ENCODE data around the gene POLE.
"Not testable (repeated sequence)": the region's sequence is repeated elsewhere in the genome, so short reads cannot be mapped to it uniquely, and the experiment has no call there.

Gene POLE

GRCh38 chr12:132719141-132719953 is 32.2 kb upstream of the POLE start:
- no peak for DNase-seq (ENCODE audit: low read depth)

DNA sequence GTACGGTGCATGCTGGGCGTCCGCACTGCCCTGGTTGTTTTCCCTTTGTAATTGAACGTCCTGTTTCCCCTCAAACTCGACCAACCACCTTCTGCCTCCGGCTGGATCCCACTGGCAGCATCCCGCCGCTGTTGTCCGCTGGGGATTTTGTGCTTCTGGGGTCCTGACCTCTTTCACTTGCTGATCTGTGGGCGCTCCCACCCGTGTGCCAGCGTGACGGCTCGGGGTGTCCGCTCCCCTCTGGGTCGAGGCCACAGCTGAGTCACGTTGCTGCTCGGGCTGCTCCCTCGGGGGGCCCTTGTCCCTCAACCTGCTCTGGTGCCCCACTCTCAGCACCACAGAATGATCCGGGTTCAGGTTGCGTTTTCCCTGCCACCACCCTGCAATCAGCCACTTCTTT is 31.5 kb upstream of the POLE start:
- no peak for DNase-seq (ENCODE audit: low read depth)

DNA sequence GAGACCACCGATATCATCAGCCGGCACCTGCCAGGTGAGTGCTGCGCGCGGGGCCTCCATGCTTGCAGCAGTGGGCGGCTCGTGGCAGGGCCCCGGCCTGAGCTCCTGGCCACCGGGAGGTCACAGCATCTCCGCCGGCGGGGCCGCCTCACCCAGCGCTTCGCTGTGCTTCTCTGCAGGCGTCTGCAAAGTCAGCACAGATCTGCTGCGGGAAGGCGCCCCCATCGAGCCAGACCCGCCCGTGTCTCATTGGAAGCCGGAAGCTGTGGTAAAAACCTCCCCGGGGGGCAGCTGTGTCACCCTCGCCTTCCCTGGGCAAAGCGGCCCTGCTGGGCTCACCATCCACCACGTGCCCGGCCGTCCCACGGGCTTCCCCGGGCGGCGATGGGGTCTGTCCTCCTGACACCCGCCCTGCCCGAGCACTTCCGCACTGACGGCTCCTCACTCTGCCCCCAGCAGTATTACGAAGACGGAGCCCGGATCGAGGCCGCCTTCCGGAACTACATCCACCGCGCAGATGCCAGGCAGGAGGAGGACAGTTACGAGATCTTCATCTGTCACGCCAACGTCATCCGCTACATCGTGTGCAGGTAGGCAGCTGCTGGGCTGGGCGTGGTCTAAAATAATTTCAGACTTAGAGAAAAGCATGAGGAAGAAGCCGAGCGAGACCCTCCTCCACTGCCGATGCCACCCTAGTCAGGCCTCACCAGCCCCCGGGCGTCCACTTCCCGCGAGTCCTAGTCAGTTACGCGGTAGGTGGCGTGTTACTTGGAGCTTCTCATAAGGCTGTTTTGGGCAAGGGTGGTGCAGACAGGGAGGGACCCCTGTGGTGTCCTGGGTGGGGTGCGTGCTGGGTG is 30.6 kb upstream of the POLE start:
- no peak for DNase-seq (ENCODE audit: low read depth)

- no peak for DNase-seq (ENCODE audit: low read depth)
Measured at GRCh38 chr12:132717011-132717410, 29.9 kb upstream of the POLE start.

- no peak for DNase-seq (ENCODE audit: low read depth)
Measured at GRCh38 chr12:132716356-132716755, 29.2 kb upstream of the POLE start.

DNA sequence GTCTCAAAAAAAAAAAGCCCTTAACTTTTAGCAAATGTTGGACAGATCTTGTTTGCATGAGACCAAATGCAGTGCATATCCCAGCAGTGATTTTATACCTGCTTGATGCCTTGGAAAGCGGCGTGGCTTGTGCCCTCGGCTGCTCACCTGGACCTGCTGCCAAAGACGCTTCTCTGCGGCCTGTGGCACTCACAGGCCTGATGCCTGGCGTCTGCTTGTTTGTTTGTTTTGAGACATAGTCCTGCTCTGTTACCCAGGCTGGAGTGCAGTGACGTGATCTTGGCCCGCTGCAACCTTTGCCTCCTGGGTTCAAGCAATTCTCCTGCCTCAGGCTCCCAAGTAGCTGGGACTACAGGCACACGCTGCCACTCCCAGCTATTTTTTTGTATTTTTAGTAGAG is 28.7 kb upstream of the POLE start:
- DNase-seq (ENCODE audit: low read depth), result no peak

DNA sequence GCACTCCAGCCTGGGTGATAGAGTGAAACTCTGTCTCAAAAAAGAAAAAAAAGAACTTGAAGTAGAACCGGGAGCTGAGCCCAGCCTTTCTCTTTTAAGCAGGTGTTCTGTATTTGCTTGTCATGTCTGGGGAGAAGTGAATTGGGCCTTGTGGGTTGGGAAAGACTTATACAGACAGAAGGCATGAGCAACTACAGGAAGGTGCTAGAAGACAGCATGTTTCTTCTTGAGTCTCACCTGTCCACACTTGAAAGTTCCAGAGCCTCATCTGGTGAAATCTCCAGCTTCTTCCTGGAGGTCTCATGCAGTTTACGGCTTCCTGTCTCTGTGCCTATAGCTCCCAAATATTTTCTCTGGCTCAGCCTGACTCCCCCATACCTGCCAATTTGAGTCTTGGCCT is 26.0 kb upstream of the POLE start:
- no peak for DNase-seq (ENCODE audit: low read depth)

DNA sequence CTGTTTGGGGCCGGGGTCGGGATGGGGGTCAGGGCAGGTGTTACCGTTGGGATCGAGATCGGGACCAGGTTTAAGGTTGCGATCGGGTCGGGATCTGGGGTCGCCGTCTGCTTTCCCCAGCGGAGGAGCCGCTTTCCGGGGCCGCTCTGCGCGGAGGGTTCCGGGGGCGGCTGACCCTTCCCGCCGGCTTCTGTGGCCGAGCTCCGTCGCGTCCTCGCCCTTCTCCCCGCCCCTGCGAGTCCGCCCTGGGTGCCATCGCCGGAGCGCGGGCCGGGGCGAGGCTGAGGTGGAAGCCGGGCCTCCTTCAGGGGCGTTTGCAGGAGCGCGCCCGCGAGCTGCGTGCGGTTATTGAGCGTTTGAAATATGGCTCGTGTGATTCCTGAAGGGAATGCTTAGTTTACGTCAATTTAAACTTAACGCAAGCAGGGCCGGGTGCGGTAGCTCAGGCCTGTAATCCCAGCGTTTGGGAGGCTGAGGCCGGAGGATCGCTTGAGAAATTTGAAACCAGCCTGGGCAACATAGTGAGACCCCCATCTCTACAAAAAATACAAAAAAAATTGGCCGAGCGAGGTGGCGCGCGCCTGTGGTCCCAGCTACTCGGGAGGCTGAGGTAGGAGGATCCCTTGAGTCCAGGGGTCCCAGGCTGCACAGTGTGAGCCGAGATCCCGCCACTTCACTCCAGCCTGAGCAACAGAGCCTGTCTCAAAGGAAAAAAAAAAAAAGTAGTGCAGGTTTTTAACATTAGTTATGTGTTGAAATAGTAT is 24.1 kb upstream of the POLE start:
- no peak for DNase-seq (ENCODE audit: low read depth)

- peak; percentile 61 for DNase-seq (ENCODE audit: low read depth)
Measured at GRCh38 chr12:132710405-132711079, 23.4 kb upstream of the POLE start, which contains the start of gene PGAM5. Gene PGAM5, plus strand, starts transcription at chr12:132710842. Its CDS starts 35 bp downstream, at chr12:132710877.

- no peak for DNase-seq (ENCODE audit: low read depth)
Measured at GRCh38 chr12:132710043-132710404, 22.9 kb upstream of the POLE start.

GRCh38 chr12:132708150-132708549 is 21.0 kb upstream of the POLE start:
- no peak for DNase-seq (ENCODE audit: low read depth)

GRCh38 chr12:132707241-132707640 is 20.1 kb upstream of the POLE start:
- no peak for DNase-seq (ENCODE audit: low read depth)

- no peak for DNase-seq (ENCODE audit: low read depth)
Measured at GRCh38 chr12:132703641-132704040, 16.5 kb upstream of the POLE start.

DNA sequence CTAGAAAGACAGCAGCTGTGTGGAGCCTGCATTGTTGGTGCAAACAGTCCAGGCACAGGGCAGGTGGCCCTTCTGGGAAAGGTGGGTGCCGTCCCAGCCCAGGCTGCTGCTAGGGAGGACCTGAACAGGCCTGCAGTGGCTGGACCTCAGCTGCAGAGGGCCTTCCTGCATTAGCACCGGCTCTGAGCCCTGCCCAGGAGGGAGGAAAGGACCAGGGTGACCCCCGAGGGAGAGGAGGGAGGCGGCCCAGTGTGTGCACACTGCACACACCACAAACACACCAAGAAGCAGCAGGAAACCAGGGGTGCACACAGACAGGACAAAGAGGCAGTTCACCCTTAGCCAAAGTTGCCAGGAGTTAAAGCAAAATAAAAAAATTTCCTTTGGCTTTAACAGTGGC is 15.5 kb upstream of the POLE start:
- no peak for DNase-seq (ENCODE audit: low read depth)

GRCh38 chr12:132700212-132700822 is 13.2 kb upstream of the POLE start:
- DNase-seq (ENCODE audit: low read depth), result no peak

DNA sequence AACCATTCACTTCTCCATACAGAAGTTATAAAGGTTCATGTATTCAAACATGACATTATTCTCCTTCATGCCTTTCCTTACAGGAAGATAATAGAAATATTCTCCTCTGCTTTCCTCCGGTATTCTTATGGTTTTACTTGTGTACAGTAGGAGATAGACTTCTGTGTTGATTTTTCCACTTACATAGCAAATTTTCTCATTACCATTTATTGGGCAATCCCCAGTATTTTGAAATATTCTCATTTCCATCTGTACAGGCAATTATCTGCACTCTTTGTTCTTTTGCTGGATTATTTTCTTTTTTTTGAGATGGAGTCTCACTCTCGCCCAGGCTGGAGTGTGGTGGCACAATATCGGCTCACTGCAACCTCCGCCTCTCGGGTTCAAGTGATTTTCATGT is 11.2 kb upstream of the POLE start:
- no peak for DNase-seq (ENCODE audit: low read depth)

GRCh38 chr12:132695431-132695830 is 8.3 kb upstream of the POLE start:
- no peak for DNase-seq (ENCODE audit: low read depth)

GRCh38 chr12:132694888-132695287 is 7.7 kb upstream of the POLE start:
- DNase-seq (ENCODE audit: low read depth), result not testable (repeated sequence)

DNA sequence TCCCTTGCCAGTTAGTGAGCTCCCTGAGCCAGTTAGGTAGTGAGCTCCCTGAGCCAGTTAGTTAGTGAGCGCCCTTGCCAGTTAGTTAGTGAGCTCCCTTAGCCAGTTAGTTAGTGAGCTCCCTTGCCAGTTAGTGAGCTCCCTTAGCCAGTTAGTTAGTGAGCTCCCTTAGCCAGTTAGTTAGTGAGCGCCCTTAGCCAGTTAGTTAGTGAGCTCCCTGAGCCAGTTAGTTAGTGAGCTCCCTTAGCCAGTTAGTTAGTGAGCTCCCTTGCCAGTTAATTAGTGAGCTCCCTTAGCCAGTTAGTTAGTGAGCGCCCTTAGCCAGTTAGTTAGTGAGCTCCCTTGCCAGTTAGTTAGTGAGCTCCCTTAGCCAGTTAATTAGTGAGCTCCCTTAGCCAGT is 4.9 kb upstream of the POLE start:
- DNase-seq (ENCODE audit: low read depth), result not testable (repeated sequence)

DNA sequence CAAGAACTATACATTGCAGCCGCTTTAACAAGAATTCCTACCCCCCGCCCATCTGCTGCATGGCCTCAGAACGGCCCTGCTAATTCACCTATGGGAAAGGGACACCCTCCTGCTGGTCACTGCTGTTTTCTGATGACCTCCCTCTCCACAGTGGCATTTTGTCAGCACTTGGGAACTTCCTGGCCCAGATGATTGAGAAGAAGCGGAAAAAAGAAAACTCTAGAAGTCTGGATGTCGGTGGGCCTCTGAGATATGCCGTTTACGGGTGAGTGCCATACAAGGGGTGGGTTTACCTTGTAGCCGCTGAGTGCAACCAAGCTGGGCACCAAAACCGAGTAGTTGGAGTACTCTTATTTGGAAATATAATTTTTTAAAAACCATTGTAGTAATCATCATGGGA is 3.0 kb upstream of the POLE start:
- DNase-seq (ENCODE audit: low read depth), result no peak

GRCh38 chr12:132689227-132689626 is 2.1 kb upstream of the POLE start:
- DNase-seq (ENCODE audit: low read depth), result no peak

DNA sequence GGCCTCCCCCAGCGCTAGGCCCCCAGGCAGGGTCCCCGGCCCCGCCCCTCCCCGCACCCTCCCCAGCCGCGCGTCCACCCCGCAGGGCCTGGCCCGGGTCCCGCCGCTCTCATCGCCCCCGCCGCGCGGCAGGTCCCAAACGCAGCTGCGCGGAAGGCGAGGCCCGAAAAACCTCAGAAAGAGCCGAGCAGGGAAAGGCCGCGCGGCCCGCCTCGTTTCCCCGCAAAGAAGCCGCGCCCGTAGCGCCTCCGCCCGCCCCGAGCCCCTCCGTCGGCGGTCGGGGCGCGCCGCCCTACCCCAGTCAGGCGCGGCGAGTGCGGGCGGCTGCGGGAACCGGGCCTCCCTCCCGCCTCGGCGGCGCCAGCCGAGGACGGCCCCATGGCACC is 324 bp downstream of the POLE start:
- DNase-seq (ENCODE audit: low read depth), result no peak

All from stromal cell of bone marrow (primary cell).